Astrocyte (in vitro differentiated cells and primary cell): ENCODE measurements around the gene SPSB3. TPM values are rescaled to one million over a fixed set of nuclear protein-coding genes. Genes with fewer than 3 reads are reported as not detected.
A peak's percentile ranks its signal among the peaks of the same experiment; 100 is the strongest.

Source experiments
- DNase-seq: peaks from one replicate; pipeline ENCODE4 v3.0.0-alpha.2; 2010; ENCODE audit warnings: low read depth
- FAIRE-seq: peaks from 2 replicates; lab custom pipeline; 2011; peaks lifted over from hg19 to GRCh38; lab: Jason Lieb, UNC
- H2AFZ ChIP-seq: 2 replicates; pipeline ENCODE4 v1.6.0; 2012; ENCODE audit warnings: low read depth, low read length, inconsistent platforms
- H3K27ac ChIP-seq: 2 replicates; pipeline ENCODE4 v1.5.1; 2011; ENCODE audit warnings: low read depth, low read length, inconsistent platforms
- H3K27me3 ChIP-seq: 2 replicates; pipeline ENCODE4 v1.6.0; 2011; ENCODE audit warnings: low read length, inconsistent platforms; ENCODE audit not compliant: insufficient read depth
- H3K36me3 ChIP-seq: 2 replicates; pipeline ENCODE4 v1.5.1; 2011; ENCODE audit warnings: low read length, inconsistent platforms; ENCODE audit not compliant: insufficient read depth
- H3K4me1 ChIP-seq: 2 replicates; pipeline ENCODE4 v1.5.1; 2011; ENCODE audit warnings: low read length, inconsistent platforms; ENCODE audit not compliant: insufficient read depth
- H3K4me2 ChIP-seq: 2 replicates; pipeline ENCODE4 v1.6.0; 2012; ENCODE audit warnings: low read length, inconsistent platforms
- H3K4me3 ChIP-seq: 2 replicates; pipeline ENCODE4 v1.5.1; 2011; ENCODE audit warnings: low read depth, mild to moderate bottlenecking, low read length, inconsistent platforms; ENCODE audit not compliant: insufficient read depth
- H3K79me2 ChIP-seq: 2 replicates; pipeline ENCODE4 v1.6.0; 2012; ENCODE audit warnings: mild to moderate bottlenecking, low read length, inconsistent platforms; ENCODE audit not compliant: insufficient read depth
- H3K9ac ChIP-seq: 2 replicates; pipeline ENCODE4 v1.6.0; 2012; ENCODE audit warnings: mild to moderate bottlenecking, low read length, inconsistent platforms
- H3K9me3 ChIP-seq: 2 replicates; pipeline ENCODE4 v1.5.1; 2012; ENCODE audit warnings: low read depth, mild to moderate bottlenecking, low read length, inconsistent platforms; ENCODE audit not compliant: insufficient read depth
- H4K20me1 ChIP-seq: 2 replicates; pipeline ENCODE4 v1.6.0; 2012; ENCODE audit warnings: low read length, inconsistent platforms; ENCODE audit not compliant: insufficient read depth
- H3K27ac Mint-ChIP-seq: one replicate; pipeline ENCODE4 v1.8.0; 2021; ENCODE audit warnings: mild to moderate bottlenecking, mixed read lengths; ENCODE audit not compliant: unreplicated experiment
- H3K27me3 Mint-ChIP-seq: one replicate; pipeline ENCODE4 v1.8.0; 2021; ENCODE audit warnings: low read depth, mixed read lengths; ENCODE audit not compliant: unreplicated experiment
- H3K36me3 Mint-ChIP-seq: one replicate; pipeline ENCODE4 v1.8.0; 2021; ENCODE audit warnings: low read depth, mixed read lengths; ENCODE audit not compliant: unreplicated experiment
- H3K4me1 Mint-ChIP-seq: one replicate; pipeline ENCODE4 v1.8.0; 2021; ENCODE audit warnings: low read depth, mixed read lengths; ENCODE audit not compliant: unreplicated experiment
- H3K4me3 Mint-ChIP-seq: one replicate; pipeline ENCODE4 v1.8.0; 2021; ENCODE audit warnings: mild to moderate bottlenecking, moderate library complexity, mixed read lengths; ENCODE audit not compliant: unreplicated experiment
- H3K9me3 Mint-ChIP-seq: one replicate; pipeline ENCODE4 v1.8.0; 2021; ENCODE audit warnings: mild to moderate bottlenecking, mixed read lengths; ENCODE audit not compliant: unreplicated experiment
- EZH2 ChIP-seq: IDR thresholded peaks from 2 replicates; pipeline ENCODE4 v1.6.1; 2012; ENCODE audit warnings: mild to moderate bottlenecking, low read length, inconsistent platforms; ENCODE audit not compliant: insufficient read depth
- total RNA-seq: library from RNA; stranded (reverse); gene quantifications from 2 replicates; pipeline ENCODE4 v1.2.1, GENCODE V29; 2021
- TF ChIP-seq, protein P1 (sequence below): IDR thresholded peaks from 2 replicates; pipeline ENCODE4 v1.5.1; 2011; ENCODE audit warnings: low read depth, mild to moderate bottlenecking, inconsistent platforms, low read length, moderate library complexity; ENCODE audit not compliant: insufficient read depth

SPSB3 gene
- total RNA-seq, 1 donor from 2014 or later: 23.3 TPM

DNA sequence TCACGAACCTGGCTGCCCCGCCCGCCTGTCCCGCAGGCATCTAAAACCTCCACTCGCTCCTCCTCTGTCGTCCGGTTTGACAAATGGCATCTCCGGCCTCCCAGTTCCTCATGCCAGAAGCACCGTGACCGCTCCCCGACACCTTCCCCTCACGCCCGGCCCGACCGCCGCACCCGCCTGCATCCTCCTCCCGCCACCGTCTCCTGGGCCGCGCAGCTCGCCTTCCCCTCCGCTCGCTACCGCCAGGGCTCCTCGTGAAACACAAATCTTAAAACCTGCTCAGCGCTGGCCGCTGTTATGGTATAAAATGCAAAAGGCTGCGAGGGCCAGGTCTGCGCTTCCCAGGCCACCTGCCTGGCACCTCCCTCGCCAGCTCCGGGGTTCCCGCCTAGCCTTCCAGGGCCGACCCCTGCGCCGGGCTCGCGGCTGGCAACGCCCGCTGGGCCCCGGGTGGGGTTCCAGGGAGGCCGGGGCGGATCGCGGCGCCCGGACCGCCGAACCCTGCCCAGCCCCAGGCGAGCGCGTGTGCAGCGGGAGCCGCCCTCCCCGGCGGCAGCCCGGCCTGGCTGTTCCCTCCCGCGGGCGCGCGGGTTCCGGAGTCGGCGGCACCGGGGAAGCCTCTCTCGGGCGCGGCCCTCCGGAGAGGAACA lies 488 bp downstream of the SPSB3 start:
- H3K4me3 ChIP-seq: peak overlapping the region; percentile 75
- no peak for FAIRE-seq
- peaks cover 2% of the 10 kb centered on the region for H3K36me3 Mint-ChIP-seq
- DNase-seq: no peak
- no peaks in the 10 kb centered on the region for H3K27me3 Mint-ChIP-seq
- H3K27me3 ChIP-seq: no peaks in the 10 kb centered on the region
- H3K9me3 Mint-ChIP-seq: no peaks in the 10 kb centered on the region
- peak overlapping the region; percentile 94 for H3K4me3 Mint-ChIP-seq
- H3K79me2 ChIP-seq: peaks cover 59% of the 10 kb centered on the region
- H3K4me1 ChIP-seq: peaks cover 12% of the 10 kb centered on the region
- H3K27ac ChIP-seq: peak overlapping the region; percentile 45
- TF ChIP-seq, protein P1, sequence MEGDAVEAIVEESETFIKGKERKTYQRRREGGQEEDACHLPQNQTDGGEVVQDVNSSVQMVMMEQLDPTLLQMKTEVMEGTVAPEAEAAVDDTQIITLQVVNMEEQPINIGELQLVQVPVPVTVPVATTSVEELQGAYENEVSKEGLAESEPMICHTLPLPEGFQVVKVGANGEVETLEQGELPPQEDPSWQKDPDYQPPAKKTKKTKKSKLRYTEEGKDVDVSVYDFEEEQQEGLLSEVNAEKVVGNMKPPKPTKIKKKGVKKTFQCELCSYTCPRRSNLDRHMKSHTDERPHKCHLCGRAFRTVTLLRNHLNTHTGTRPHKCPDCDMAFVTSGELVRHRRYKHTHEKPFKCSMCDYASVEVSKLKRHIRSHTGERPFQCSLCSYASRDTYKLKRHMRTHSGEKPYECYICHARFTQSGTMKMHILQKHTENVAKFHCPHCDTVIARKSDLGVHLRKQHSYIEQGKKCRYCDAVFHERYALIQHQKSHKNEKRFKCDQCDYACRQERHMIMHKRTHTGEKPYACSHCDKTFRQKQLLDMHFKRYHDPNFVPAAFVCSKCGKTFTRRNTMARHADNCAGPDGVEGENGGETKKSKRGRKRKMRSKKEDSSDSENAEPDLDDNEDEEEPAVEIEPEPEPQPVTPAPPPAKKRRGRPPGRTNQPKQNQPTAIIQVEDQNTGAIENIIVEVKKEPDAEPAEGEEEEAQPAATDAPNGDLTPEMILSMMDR: no peak
- TF ChIP-seq EZH2: no peak
- peak overlapping the region; percentile 81 for H3K9ac ChIP-seq
- peak overlapping the region; percentile 95 for H3K4me2 ChIP-seq
- H2AFZ ChIP-seq: peak overlapping the region; percentile 32
- peaks cover 9% of the 10 kb centered on the region for H3K4me1 Mint-ChIP-seq
- H4K20me1 ChIP-seq: peaks cover 55% of the 10 kb centered on the region
- peaks cover 2% of the 10 kb centered on the region for H3K36me3 ChIP-seq
- H3K9me3 ChIP-seq: no peaks in the 10 kb centered on the region
- H3K27ac Mint-ChIP-seq: peak overlapping the region; percentile 95

DNA sequence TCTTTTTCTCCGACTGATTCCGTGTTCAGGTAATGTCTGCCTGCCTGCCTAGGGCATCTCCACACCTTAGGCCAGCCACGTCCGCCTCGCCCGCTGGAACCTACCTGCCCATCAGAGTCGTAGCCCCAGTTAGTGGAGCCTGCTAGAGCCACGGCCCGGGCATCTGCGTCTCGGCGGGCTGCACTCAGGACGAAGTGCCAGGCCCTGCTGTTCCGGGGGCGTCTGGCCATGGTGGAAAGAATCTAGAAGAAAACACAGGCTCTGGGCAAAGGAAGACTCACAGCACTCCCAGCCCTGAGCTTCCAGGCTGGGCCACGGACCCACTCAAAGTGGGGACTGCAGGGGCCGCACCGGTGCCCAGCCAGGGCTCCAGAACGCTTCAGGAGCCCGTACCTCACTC lies 1.1 kb downstream of the SPSB3 start:
- Histone ChIP-seq H2AFZ (no peak overlapping the region), H3K36me3 (peaks cover 2% of the 10 kb centered on the region), H3K4me3 (peak overlapping the region; percentile 75), H4K20me1 (peaks cover 48% of the 10 kb centered on the region), H3K27me3 (no peaks in the 10 kb centered on the region), H3K27ac (no peak overlapping the region), H3K4me1 (peaks cover 12% of the 10 kb centered on the region), H3K79me2 (peaks cover 52% of the 10 kb centered on the region), H3K9me3 (no peaks in the 10 kb centered on the region), H3K4me2 (peak overlapping the region; percentile 95), H3K9ac (peak overlapping the region; percentile 81)
- FAIRE-seq: no peak
- H3K27ac Mint-ChIP-seq: peak overlapping the region; percentile 95
- H3K4me3 Mint-ChIP-seq: peak overlapping the region; percentile 94
- H3K27me3 Mint-ChIP-seq: no peaks in the 10 kb centered on the region
- H3K4me1 Mint-ChIP-seq: peaks cover 9% of the 10 kb centered on the region
- no peak for DNase-seq
- no peak for TF ChIP-seq EZH2
- TF ChIP-seq, protein P1: no peak
- peaks cover 2% of the 10 kb centered on the region for H3K36me3 Mint-ChIP-seq
- H3K9me3 Mint-ChIP-seq: no peaks in the 10 kb centered on the region

DNA sequence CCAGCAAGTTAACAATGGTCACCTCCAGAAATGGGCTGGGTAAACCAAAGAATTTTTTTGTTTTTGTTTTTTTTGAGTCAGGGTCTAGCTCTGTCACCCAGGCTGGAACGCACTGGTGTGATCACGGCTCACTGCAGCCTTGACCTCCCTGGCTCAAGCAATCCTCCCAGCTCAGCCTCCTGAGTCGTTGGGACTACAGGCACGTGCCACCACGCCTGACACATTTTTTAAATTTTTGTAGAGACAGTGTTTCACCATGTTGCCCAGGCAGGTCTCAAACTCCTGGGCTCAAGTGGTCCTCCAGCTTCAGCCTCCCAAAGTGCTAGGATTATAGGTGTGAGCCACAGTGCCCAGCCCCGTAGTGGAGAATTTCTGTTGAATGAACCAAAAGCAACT lies 1.7 kb downstream of the SPSB3 start:
- Histone ChIP-seq H3K4me3 (no peak overlapping the region), H3K36me3 (peaks cover 2% of the 10 kb centered on the region), H3K27me3 (no peaks in the 10 kb centered on the region), H4K20me1 (peaks cover 43% of the 10 kb centered on the region), H3K4me2 (peak overlapping the region; percentile 95), H3K27ac (no peak overlapping the region), H3K79me2 (peaks cover 47% of the 10 kb centered on the region), H2AFZ (no peak overlapping the region), H3K4me1 (peaks cover 12% of the 10 kb centered on the region), H3K9me3 (no peaks in the 10 kb centered on the region), H3K9ac (peak overlapping the region; percentile 81)
- Mint-ChIP-seq H3K27ac (peak overlapping the region; percentile 95), H3K36me3 (peaks cover 2% of the 10 kb centered on the region), H3K9me3 (no peaks in the 10 kb centered on the region), H3K27me3 (no peaks in the 10 kb centered on the region), H3K4me1 (peaks cover 9% of the 10 kb centered on the region), H3K4me3 (peak overlapping the region; percentile 94)
- TF ChIP-seq EZH2: no peak
- TF ChIP-seq, protein P1: no peak
- DNase-seq (no peak), FAIRE-seq (no peak)
